HepG2 (cell line): ENCODE measurements around the gene MORN1. TPM values are rescaled to one million over a fixed set of nuclear protein-coding genes. Genes with fewer than 3 reads are reported as not detected.
A peak's percentile ranks its signal among the peaks of the same experiment; 100 is the strongest.

Experiments
- ATAC-seq: fragments of 200-7000 bp; cut with Tn5 transposase; 3 replicates; pipeline ENCODE4 v1.9.1; 2020; ENCODE audit warnings: mild to moderate bottlenecking, moderate library complexity
- BruUV-seq: library from RNA; stranded (reverse); fragments of 400-500 nt; replicated peaks from 2 replicates; lab custom pipeline; 2021; lab: Mats Ljungman, UMichigan
- CTCF ChIA-PET: fragments of 300-600 bp; formaldehyde crosslinking; extraction: SDS; loops from one replicate; lab custom pipeline; 2021; ENCODE audit warnings: low total read pairs, inconsistent platforms, low intra/inter-chr PET ratio; lab: Yijun Ruan, JAX
- POLR2A ChIA-PET: fragments of 350-600 bp; sonication (Branson Sonifier 250); formaldehyde crosslinking; loops from one replicate; lab custom pipeline; 2020; ENCODE audit warnings: antibody characterized with exemption, inconsistent platforms; lab: Yijun Ruan, JAX
- DNase-seq: peaks from one replicate; pipeline ENCODE4 v3.0.0-alpha.2; 2015; ENCODE audit warnings: low spot score
- FAIRE-seq: peaks from 3 replicates; lab custom pipeline; 2011; peaks lifted over from hg19 to GRCh38; lab: Jason Lieb, UNC
- H2AFZ ChIP-seq: one replicate; pipeline ENCODE4 v1.6.1; 2011; ENCODE audit warnings: low read length, inconsistent platforms
- H3K27ac ChIP-seq: fragments of 300-600 bp; 3 replicates; pipeline ENCODE4 v1.8.0; 2011; ENCODE audit warnings: mixed run types, mild to moderate bottlenecking, mixed read lengths, low read length, inconsistent platforms; ENCODE audit not compliant: insufficient read depth; ENCODE audit errors: extremely low read length
- H3K27me3 ChIP-seq, 2 experiments: fragments of 200-600 bp in 1 of 2; 2 replicates in 1 of 2; 3 replicates in 1 of 2; pipeline versions ENCODE4 v1.6.0 to v1.8.0; 2011; ENCODE audit warnings: low read length in 2 of 2, mild to moderate bottlenecking in 2 of 2, moderate library complexity in 2 of 2, inconsistent platforms in 1 of 2; ENCODE audit not compliant: insufficient read depth in 2 of 2, control insufficient read depth in 1 of 2
- H3K36me3 ChIP-seq, 2 experiments: fragments of 200-600 bp in 1 of 2; replicated peaks in 1 of 2; 2 replicates in 1 of 2; 3 replicates in 1 of 2; pipeline versions ENCODE4 v1.5.1 to v1.8.0; 2011; ENCODE audit warnings: low read length in 2 of 2, inconsistent platforms in 1 of 2; ENCODE audit not compliant: insufficient read depth in 2 of 2, control insufficient read depth in 1 of 2
- H3K4me1 ChIP-seq: 2 replicates; pipeline ENCODE4 v1.5.1; 2012; ENCODE audit warnings: low read length, inconsistent platforms; ENCODE audit not compliant: insufficient read depth
- H3K4me2 ChIP-seq: 2 replicates; pipeline ENCODE4 v1.6.0; 2011; ENCODE audit warnings: low read depth, low read length, inconsistent platforms
- H3K4me3 ChIP-seq, 3 experiments: fragments of 200-600 bp in 1 of 3; sonication (generic), shearing (Covaris generic) in 1 of 3; replicated peaks in 1 of 3; 2 replicates each; pipeline ENCODE4 v1.5.1; 2011 to 2016; ENCODE audit warnings: low read length in 3 of 3, inconsistent platforms in 2 of 3, low read depth in 2 of 3, mild to moderate bottlenecking in 2 of 3, control low read depth in 1 of 3, mixed read lengths in 1 of 3; ENCODE audit not compliant: insufficient read depth in 1 of 3
- H3K79me2 ChIP-seq: one replicate; pipeline ENCODE4 v1.6.1; 2011; ENCODE audit warnings: low read length, inconsistent platforms; ENCODE audit not compliant: insufficient read depth
- H3K9ac ChIP-seq: 2 replicates; pipeline ENCODE4 v1.6.0; 2011; ENCODE audit warnings: mild to moderate bottlenecking, low read depth, low read length, inconsistent platforms; ENCODE audit not compliant: insufficient read depth
- H3K9me3 ChIP-seq: 2 replicates; pipeline ENCODE4 v1.5.1; 2012; ENCODE audit warnings: mild to moderate bottlenecking, low read length
- H4K20me1 ChIP-seq: 2 replicates; pipeline ENCODE4 v1.6.0; 2011; ENCODE audit warnings: inconsistent platforms, mild to moderate bottlenecking, low read length, moderate library complexity; ENCODE audit not compliant: insufficient read depth
- AGO2 ChIP-seq: fragments of 200-400 bp; formaldehyde crosslinking; optimal IDR thresholded peaks from 2 replicates; pipeline ENCODE3; 2017; ENCODE audit warnings: mild to moderate bottlenecking, low read depth, low read length, moderate library complexity
- CBX5 ChIP-seq: sonication (generic); formaldehyde crosslinking; IDR thresholded peaks from 2 replicates; pipeline ENCODE4 v1.4.0; 2020; ENCODE audit warnings: missing genetic modification reagents, borderline replicate concordance
- FOXM1 ChIP-seq: sonication (generic); formaldehyde crosslinking; IDR thresholded peaks from 2 replicates; pipeline ENCODE4 v1.5.0; 2020; ENCODE audit warnings: missing genetic modification reagents
- GZF1 ChIP-seq: sonication (generic); formaldehyde crosslinking; IDR thresholded peaks from 2 replicates; pipeline ENCODE4 v1.5.1; 2020; ENCODE audit warnings: mild to moderate bottlenecking, missing genetic modification reagents
- NR2F6 ChIP-seq, 2 experiments: IDR thresholded peaks; 2 replicates each; pipeline ENCODE4 v1.6.1; 2016; ENCODE audit warnings: antibody characterized with exemption in 1 of 2, mild to moderate bottlenecking in 1 of 2
- RBM22 ChIP-seq: fragments of 200-400 bp; formaldehyde crosslinking; optimal IDR thresholded peaks from 2 replicates; pipeline ENCODE3; 2017; ENCODE audit warnings: mild to moderate bottlenecking, low read length, moderate library complexity
- ZFP90 ChIP-seq: sonication (generic); formaldehyde crosslinking; IDR thresholded peaks from 2 replicates; pipeline ENCODE4 v1.8.0; 2022; ENCODE audit warnings: missing genetic modification reagents, mild to moderate bottlenecking, inconsistent platforms, borderline replicate concordance
- ZNF24 ChIP-seq: fragments of 450-650 bp; IDR thresholded peaks from 2 replicates; pipeline ENCODE4 v1.6.1; 2017; ENCODE audit warnings: antibody characterized with exemption, mild to moderate bottlenecking
- ZNF441 ChIP-seq: sonication (generic); formaldehyde crosslinking; IDR thresholded peaks from 2 replicates; pipeline ENCODE4 v1.7.0; 2021; ENCODE audit warnings: missing genetic modification reagents, borderline replicate concordance
- ZNF615 ChIP-seq: sonication (generic); formaldehyde crosslinking; IDR thresholded peaks from 2 replicates; pipeline ENCODE4 v1.5.0; 2020; ENCODE audit warnings: mild to moderate bottlenecking, missing genetic modification reagents, borderline replicate concordance
- WGBS: methylation state at CpG from one replicate; pipeline ENCODE4 v1.1.6; 2017; ENCODE audit warnings: low lambda C conversion rate; 5-methylcytosine and 5-hydroxymethylcytosine counted together
- in situ Hi-C: cut with HindIII; loops from 2 replicates; pipeline ENCODE4 v1.10.0; 2017; ENCODE audit warnings: low pct_unique_long_range_greater_than_20kb; ENCODE audit not compliant: extremely low pct_ligation_motif_present
- intact Hi-C: fragments of 100-400 bp; cut with micrococcal nuclease; formaldehyde crosslinking; loops from one replicate; pipeline ENCODE4 v1.10.0; 2022; ENCODE audit not compliant: unreplicated experiment
- polyA plus RNA-seq, 8 experiments: library from polyadenylated mRNA; depleted of rRNA in 3 of 8; stranded (reverse) in 7 of 8; unstranded in 1 of 8; fragments of >200 nt; fragmentation: Illumina TruSeq in 4 of 8; extraction: Trizol in 4 of 8; gene quantifications; 2 replicates each; pipeline versions ENCODE4 v1.2.1 to v1.2.3, GENCODE V29; 2011 to 2016; ENCODE audit warnings: low read depth in 4 of 8, missing spikeins in 1 of 8, mixed read lengths in 1 of 8; ENCODE audit not compliant: insufficient read depth in 1 of 8
- total RNA-seq, 5 experiments: library from RNA; depleted of rRNA; stranded (reverse); fragments of >200 nt; fragmentation: Illumina TruSeq; extraction: Trizol; gene quantifications; 2 replicates each; pipeline ENCODE4 v1.2.3, GENCODE V29; 2016; ENCODE audit warnings: low read depth in 1 of 5
- TF ChIP-seq, protein P1 (sequence below): sonication (generic); formaldehyde crosslinking; IDR thresholded peaks from 2 replicates; pipeline ENCODE4 v1.4.0; 2020; ENCODE audit warnings: missing genetic modification reagents

MORN1 gene
- total and polyA plus RNA-seq, 2 of the 13 experiments (the other 11 are each of a cell fraction or from before 2014, with no cell fraction given): 3.1 to 6.5 TPM

DNA sequence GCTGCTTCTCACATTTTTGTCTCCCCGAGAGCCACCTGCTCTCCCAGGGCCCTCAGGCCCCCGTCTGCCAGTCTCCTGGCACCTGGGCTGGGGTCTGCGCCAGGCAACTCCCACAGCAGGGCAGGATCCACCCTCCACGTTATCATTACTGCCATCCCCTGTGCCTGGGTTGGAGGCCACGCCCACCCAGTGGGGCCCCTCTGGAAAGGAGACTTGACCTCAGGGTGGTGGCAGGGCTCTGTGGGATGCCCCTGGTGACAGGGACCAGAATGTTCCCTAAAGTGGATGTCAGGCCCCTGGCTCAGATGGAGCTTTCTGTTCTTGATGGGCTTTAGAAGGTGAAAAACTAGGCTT, 96.7 kb downstream of the MORN1 start:
- BruUV-seq: no TSS peak
- no peak overlapping the region for H3K27ac ChIP-seq
- FAIRE-seq: no peak
- no peak overlapping the region for H2AFZ ChIP-seq
- H3K4me3 ChIP-seq: no peak overlapping the region
- H3K36me3 ChIP-seq: peaks cover 4% of the 10 kb centered on the region in 2 experiments; a peak in 2 of 5 replicates
- ChIA-PET CTCF (no interaction called here), POLR2A (no interaction called here)
- no peaks in the 10 kb centered on the region for H3K27me3 ChIP-seq
- no peak overlapping the region for H3K4me2 ChIP-seq
- no peak overlapping the region for H3K9ac ChIP-seq
- no peak for DNase-seq
- WGBS: 95% methylated on average over 5 of the region's 5 CpGs
- TF ChIP-seq FOXM1 (CRISPR knock-in tag) (no peak), AGO2 (peak; percentile 50), RBM22 (peak; percentile 14)
- H3K9me3 ChIP-seq: no peaks in the 10 kb centered on the region
- H3K4me1 ChIP-seq: no peaks in the 10 kb centered on the region
- no peak for ATAC-seq
- intact Hi-C loops (no loop called here), in situ Hi-C loops (no loop called here)
- peaks cover 49% of the 10 kb centered on the region for H4K20me1 ChIP-seq
- H3K79me2 ChIP-seq: peaks cover 86% of the 10 kb centered on the region

GRCh38 chr1:2294033-2294724, 97.2 kb downstream of the MORN1 start:
- no peak overlapping the region for H3K9ac ChIP-seq
- DNase-seq (no peak), ATAC-seq (no peak), FAIRE-seq (no peak)
- WGBS: 94% methylated on average over 22 of the region's 23 CpGs
- H3K4me1 ChIP-seq: no peaks in the 10 kb centered on the region
- TF ChIP-seq ZNF24 (no peak), ZNF615 (no peak), CBX5 (CRISPR knock-in tag) (no peak), NR2F6 (IDR thresholded peaks at IDR 0.05) (no peak), NR2F6 (CRISPR knock-in tag; IDR thresholded peaks at IDR 0.05) (no peak), ZFP90 (CRISPR knock-in tag) (no peak), ZNF441 (CRISPR knock-in tag) (no peak), GZF1 (CRISPR knock-in tag) (no peak)
- TF ChIP-seq, protein P1, sequence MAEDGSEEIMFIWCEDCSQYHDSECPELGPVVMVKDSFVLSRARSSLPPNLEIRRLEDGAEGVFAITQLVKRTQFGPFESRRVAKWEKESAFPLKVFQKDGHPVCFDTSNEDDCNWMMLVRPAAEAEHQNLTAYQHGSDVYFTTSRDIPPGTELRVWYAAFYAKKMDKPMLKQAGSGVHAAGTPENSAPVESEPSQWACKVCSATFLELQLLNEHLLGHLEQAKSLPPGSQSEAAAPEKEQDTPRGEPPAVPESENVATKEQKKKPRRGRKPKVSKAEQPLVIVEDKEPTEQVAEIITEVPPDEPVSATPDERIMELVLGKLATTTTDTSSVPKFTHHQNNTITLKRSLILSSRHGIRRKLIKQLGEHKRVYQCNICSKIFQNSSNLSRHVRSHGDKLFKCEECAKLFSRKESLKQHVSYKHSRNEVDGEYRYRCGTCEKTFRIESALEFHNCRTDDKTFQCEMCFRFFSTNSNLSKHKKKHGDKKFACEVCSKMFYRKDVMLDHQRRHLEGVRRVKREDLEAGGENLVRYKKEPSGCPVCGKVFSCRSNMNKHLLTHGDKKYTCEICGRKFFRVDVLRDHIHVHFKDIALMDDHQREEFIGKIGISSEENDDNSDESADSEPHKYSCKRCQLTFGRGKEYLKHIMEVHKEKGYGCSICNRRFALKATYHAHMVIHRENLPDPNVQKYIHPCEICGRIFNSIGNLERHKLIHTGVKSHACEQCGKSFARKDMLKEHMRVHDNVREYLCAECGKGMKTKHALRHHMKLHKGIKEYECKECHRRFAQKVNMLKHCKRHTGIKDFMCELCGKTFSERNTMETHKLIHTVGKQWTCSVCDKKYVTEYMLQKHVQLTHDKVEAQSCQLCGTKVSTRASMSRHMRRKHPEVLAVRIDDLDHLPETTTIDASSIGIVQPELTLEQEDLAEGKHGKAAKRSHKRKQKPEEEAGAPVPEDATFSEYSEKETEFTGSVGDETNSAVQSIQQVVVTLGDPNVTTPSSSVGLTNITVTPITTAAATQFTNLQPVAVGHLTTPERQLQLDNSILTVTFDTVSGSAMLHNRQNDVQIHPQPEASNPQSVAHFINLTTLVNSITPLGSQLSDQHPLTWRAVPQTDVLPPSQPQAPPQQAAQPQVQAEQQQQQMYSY (CRISPR knock-in tag): no peak
- H3K4me2 ChIP-seq: no peak overlapping the region
- ChIA-PET CTCF (no interaction called here), POLR2A (no interaction called here)
- no peak overlapping the region for H3K4me3 ChIP-seq
- no peak overlapping the region for H3K27ac ChIP-seq
- no peaks in the 10 kb centered on the region for H3K9me3 ChIP-seq
- no peak overlapping the region for H2AFZ ChIP-seq
- peaks cover 46% of the 10 kb centered on the region; the same call in 1 of the 2 replicates for H4K20me1 ChIP-seq
- peaks cover 4% of the 10 kb centered on the region in 2 experiments; a peak in 2 of 5 replicates for H3K36me3 ChIP-seq
- in situ Hi-C loops: no loop called here
- peaks cover 84% of the 10 kb centered on the region for H3K79me2 ChIP-seq
- intact Hi-C loops: no loop called here
- BruUV-seq: no TSS peak
- no peaks in the 10 kb centered on the region for H3K27me3 ChIP-seq
